K562 (cell line): ENCODE results near the gene PDE4D. TPM values are rescaled to one million over a fixed set of nuclear protein-coding genes. Genes with fewer than 3 reads are reported as not detected.

Source experiments
- ATAC-seq: fragments of 200-7000 bp; cut with Tn5 transposase; 3 replicates; pipeline ENCODE4 v1.9.1; 2020; ENCODE audit warnings: moderate library complexity
- BruUV-seq: library from RNA; stranded (reverse); fragments of 400-500 nt; replicated peaks from 2 replicates; lab custom pipeline; 2021; lab: Mats Ljungman, UMichigan
- CTCF ChIA-PET: fragments of 300-600 bp; formaldehyde crosslinking; extraction: SDS; loops from one replicate; lab custom pipeline; 2021; ENCODE audit warnings: low intra/inter-chr PET ratio; lab: Yijun Ruan, JAX
- POLR2A ChIA-PET: fragments of 300-600, 350-650 bp; sonication (Branson Sonifier 250); formaldehyde crosslinking; extraction: SDS; loops from one replicate; lab custom pipeline; 2021; ENCODE audit warnings: antibody characterized with exemption, inconsistent platforms; lab: Yijun Ruan, JAX
- DNase-seq, 4 experiments: peaks; one replicate each; pipeline versions ENCODE4 v3.0.0 to v3.0.0-alpha.2; 2011 to 2018; ENCODE audit warnings: low spot score in 3 of 4, mixed read lengths in 3 of 4; ENCODE audit errors: extremely low read depth in 1 of 4
- FAIRE-seq: peaks from 2 replicates; lab custom pipeline; 2011; peaks lifted over from hg19 to GRCh38; lab: Jason Lieb, UNC
- H2AFZ ChIP-seq: 2 replicates; pipeline ENCODE4 v1.6.0; 2011; ENCODE audit warnings: low read depth, low read length, control low read depth, inconsistent platforms
- H3K27ac ChIP-seq: fragments of 200-600 bp; 3 replicates; pipeline ENCODE4 v1.8.0; 2011; ENCODE audit warnings: low read depth, mild to moderate bottlenecking, control low read depth, inconsistent platforms, low read length, moderate library complexity, mixed read lengths; ENCODE audit errors: extremely low read depth
- H3K27me3 ChIP-seq, 2 experiments: fragments of 300-600 bp in 1 of 2; 2 replicates in 1 of 2; 3 replicates in 1 of 2; pipeline versions ENCODE4 v1.6.0 to v1.8.0; 2011; ENCODE audit warnings: inconsistent platforms in 2 of 2, low read length in 2 of 2, mild to moderate bottlenecking in 1 of 2, mixed read lengths in 1 of 2, moderate library complexity in 1 of 2; ENCODE audit not compliant: control insufficient read depth in 2 of 2, insufficient read depth in 2 of 2
- H3K36me3 ChIP-seq: fragments of 300-600 bp; 3 replicates; pipeline ENCODE4 v1.8.0; 2011; ENCODE audit warnings: mild to moderate bottlenecking, low read length, inconsistent platforms; ENCODE audit not compliant: control insufficient read depth, insufficient read depth
- H3K4me1 ChIP-seq, 2 experiments: fragments of 200-600 bp in 1 of 2; replicated peaks in 1 of 2; 2 replicates in 1 of 2; 3 replicates in 1 of 2; pipeline versions ENCODE4 v1.5.1 to v1.8.0; 2011; ENCODE audit warnings: inconsistent platforms in 2 of 2, low read length in 2 of 2, mild to moderate bottlenecking in 1 of 2, mixed read lengths in 1 of 2, moderate library complexity in 1 of 2; ENCODE audit not compliant: control insufficient read depth in 2 of 2, insufficient read depth in 2 of 2
- H3K4me2 ChIP-seq: 2 replicates; pipeline ENCODE4 v1.6.1; 2011; ENCODE audit warnings: low read length, control low read depth, inconsistent platforms, mixed read lengths; ENCODE audit not compliant: insufficient read depth
- H3K4me3 ChIP-seq: fragments of 200-600 bp; sonication (generic), shearing (Covaris generic); 2 replicates; pipeline ENCODE4 v1.5.1; 2016; ENCODE audit warnings: control low read depth, inconsistent platforms
- H3K79me2 ChIP-seq: fragments of 200-600 bp; 3 replicates; pipeline ENCODE4 v1.8.0; 2011; ENCODE audit warnings: low read length, inconsistent platforms; ENCODE audit not compliant: control insufficient read depth, insufficient read depth
- H3K9ac ChIP-seq, 2 experiments: 2 replicates each; pipeline versions ENCODE4 v1.6.0 to v1.6.1; 2011; ENCODE audit warnings: low read depth in 2 of 2, low read length in 2 of 2, control low read depth in 1 of 2, inconsistent platforms in 1 of 2, mild to moderate bottlenecking in 1 of 2, mixed read lengths in 1 of 2; ENCODE audit not compliant: insufficient read depth in 1 of 2
- H3K9me1 ChIP-seq: one replicate; pipeline ENCODE4 v1.6.0; 2011; ENCODE audit warnings: inconsistent platforms, mild to moderate bottlenecking, low read length, moderate library complexity; ENCODE audit not compliant: control insufficient read depth, insufficient read depth
- H3K9me3 ChIP-seq: replicated peaks from 2 replicates; pipeline ENCODE4 v1.5.1; 2011; ENCODE audit warnings: low read depth, low read length, inconsistent platforms; ENCODE audit not compliant: control insufficient read depth, insufficient read depth
- H4K20me1 ChIP-seq: replicated peaks from 2 replicates; pipeline ENCODE4 v1.6.1; 2011; ENCODE audit warnings: low read length, inconsistent platforms, mixed read lengths; ENCODE audit not compliant: control insufficient read depth, insufficient read depth
- GMEB1 ChIP-seq: fragments of 250-450 bp; sonication (Bioruptor Pico); IDR thresholded peaks from 2 replicates; pipeline ENCODE4 v1.4.0; 2020; ENCODE audit warnings: mild to moderate bottlenecking
- HDAC8 ChIP-seq: fragments of 450-650 bp; IDR thresholded peaks from 2 replicates; pipeline ENCODE4 v1.6.1; 2016; ENCODE audit warnings: mild to moderate bottlenecking, missing genetic modification characterization, moderate library complexity, missing compliant biosample characterization
- JUN ChIP-seq, 2 experiments: sonication (generic) in 1 of 2; formaldehyde crosslinking in 1 of 2; IDR thresholded peaks; 2 replicates each; pipeline versions ENCODE4 v1.6.1 to v1.8.0; 2012 to 2022; ENCODE audit warnings: borderline replicate concordance in 2 of 2, mild to moderate bottlenecking in 2 of 2, improper control_type of control experiment in 1 of 2, low read depth in 1 of 2, low read length in 1 of 2, missing genetic modification reagents in 1 of 2
- KDM5B ChIP-seq: fragments of 200-600 bp; sonication (generic); IDR thresholded peaks from 2 replicates; pipeline ENCODE4 v1.6.1; 2012; ENCODE audit warnings: low read depth, mild to moderate bottlenecking, moderate library complexity, low read length, control low read depth, inconsistent platforms; ENCODE audit not compliant: insufficient replicate concordance
- MAFF ChIP-seq: IDR thresholded peaks from 2 replicates; pipeline ENCODE4 v1.6.1; 2012; ENCODE audit warnings: low read length, improper control_type of control experiment
- PRDM10 ChIP-seq: fragments of 450-650 bp; IDR thresholded peaks from 2 replicates; pipeline ENCODE4 v1.6.1; 2018; ENCODE audit not compliant: partially characterized antibody
- SLC30A9 ChIP-seq: fragments of 250-450 bp; sonication (Bioruptor Pico); IDR thresholded peaks from 2 replicates; pipeline ENCODE4 v1.8.0; 2022; ENCODE audit warnings: mild to moderate bottlenecking, moderate library complexity
- TAL1 ChIP-seq: fragments of 450-650 bp; IDR thresholded peaks from 2 replicates; pipeline ENCODE4 v1.6.1; 2016; ENCODE audit warnings: mild to moderate bottlenecking
- THRA ChIP-seq: fragments of 450-650 bp; IDR thresholded peaks from 2 replicates; pipeline ENCODE4 v1.6.1; 2017; ENCODE audit warnings: mild to moderate bottlenecking, moderate library complexity
- ZNF449 ChIP-seq: fragments of 250-450 bp; sonication (Bioruptor Pico); IDR thresholded peaks from 2 replicates; pipeline ENCODE4 v1.8.0; 2022; ENCODE audit warnings: moderate library complexity, mild to moderate bottlenecking, inconsistent platforms
- WGBS: fragments of 100-300 bp; shearing (Covaris generic); methylation state at CpG from one replicate; pipeline ENCODE4 v1.1.6; 2016; ENCODE audit warnings: low coverage, mixed read lengths; ENCODE audit not compliant: insufficient coverage; ENCODE audit errors: missing lambda C conversion rate; 5-methylcytosine and 5-hydroxymethylcytosine counted together
- in situ Hi-C: fragments of 300-500 bp; cut with MboI; formaldehyde crosslinking; loops from 4 replicates; pipeline ENCODE4 v1.15.0; 2018; ENCODE audit warnings: inconsistent platforms, mixed read lengths
- intact Hi-C: fragments of 100-400 bp; cut with micrococcal nuclease; formaldehyde crosslinking; loops from 2 replicates; pipeline ENCODE4 v1.14.2; 2022
- polyA plus RNA-seq, 8 experiments: library from polyadenylated mRNA; depleted of rRNA in 4 of 8; stranded (reverse) in 5 of 8; unstranded in 3 of 8; fragments of >200 nt; fragmentation: Nextera tagmentation in 2 of 8; fragmentation: Illumina TruSeq in 1 of 8; extraction: Ambion mirVana in 2 of 8; extraction: Trizol in 1 of 8; gene quantifications; 2 replicates each; pipeline versions ENCODE4 v1.2.1 to v1.2.3, GENCODE V29; 2011 to 2014; ENCODE audit warnings: inconsistent platforms in 1 of 8, missing spikeins in 1 of 8
- total RNA-seq, 7 experiments: library from RNA; depleted of rRNA in 6 of 7; stranded (reverse); fragments of >200 nt in 6 of 7; fragmentation: Illumina TruSeq in 2 of 7; extraction: Trizol in 2 of 7; gene quantifications; 2 replicates each; pipeline versions ENCODE4 v1.2.1 to v1.2.3, GENCODE V29; 2011 to 2021; ENCODE audit warnings: low replicate concordance in 1 of 7

Gene PDE4D
- total and polyA plus RNA-seq, 9 of the 15 experiments (the other 6 are each of a cell fraction or from before 2014, with no cell fraction given), result 0.04 to 0.46 (median 0.13) TPM

GRCh38 chr5:58983526-58984452 is 909.7 kb downstream of the PDE4D start (continued):
- TF ChIP-seq PRDM10, result no peak

GRCh38 chr5:58980890-58981289 is 912.6 kb downstream of the PDE4D start:
- Histone ChIP-seq H3K27ac (no peak overlapping the region), H3K36me3 (no peaks in the 10 kb centered on the region), H3K9me3 (no peaks in the 10 kb centered on the region), H3K79me2 (no peaks in the 10 kb centered on the region), H3K4me3 (no peak overlapping the region), H4K20me1 (no peaks in the 10 kb centered on the region), H3K4me2 (no peak overlapping the region), H2AFZ (no peak overlapping the region), H3K9me1 (no peaks in the 10 kb centered on the region), H3K4me1 (no peaks in the 10 kb centered on the region), H3K27me3 (no peaks in the 10 kb centered on the region), H3K9ac (no peak overlapping the region)
- BruUV-seq, result no TSS peak
- ChIA-PET POLR2A (no interaction called here), CTCF (no interaction called here)
- ATAC-seq (no peak), FAIRE-seq (no peak), DNase-seq (no peak)
- WGBS, result 28% methylated on average over 2 of the region's 2 CpGs
- in situ Hi-C loops (no loop called here), intact Hi-C loops (no loop called here)
- TF ChIP-seq SLC30A9 (CRISPR knock-in tag) (no peak), KDM5B (no peak), ZNF449 (CRISPR knock-in tag) (no peak), THRA (no peak), GMEB1 (CRISPR knock-in tag) (no peak), MAFF (no peak), TAL1 (no peak), HDAC8 (tag) (no peak), JUN (IDR thresholded peaks at IDR 0.05; ENCODE audit: borderline replicate concordance, low read depth, low read length) (no peak), JUN (CRISPR knock-in tag; IDR thresholded peaks at IDR 0.05; ENCODE audit: borderline replicate concordance) (no peak)
